Measurements from ENCODE around the gene SYT7. TPM values are rescaled to one million over a fixed set of nuclear protein-coding genes. Genes with fewer than 3 reads are reported as not detected.

Gene SYT7
- total and polyA plus RNA-seq, 2 of the 8 experiments (the other 6 are each of a cell fraction or from before 2014, with no cell fraction given), result 9.6 to 10.5 TPM

DNA sequence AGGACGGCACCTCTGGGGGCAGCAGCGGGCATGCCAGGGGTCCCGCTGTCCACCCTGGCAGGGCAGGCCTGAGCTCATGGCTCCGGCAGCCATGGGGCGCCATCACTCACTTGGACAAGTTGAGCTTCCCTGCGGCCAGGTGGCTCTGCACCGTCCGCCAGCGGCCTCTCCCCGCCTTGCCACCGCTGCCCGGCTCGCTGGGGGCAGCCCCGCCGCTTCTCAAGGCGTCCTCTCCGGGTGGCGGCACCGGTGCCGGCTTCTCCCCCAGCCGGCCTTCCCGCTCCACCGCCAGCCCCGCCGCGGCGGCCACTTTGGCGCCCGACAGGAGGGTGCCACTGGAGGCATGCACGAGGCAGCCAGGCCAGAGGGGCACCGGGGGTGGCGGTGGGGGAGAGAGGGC is 35.0 kb downstream of the SYT7 start:
- WGBS, 2 experiments (ENCODE audit: extremely low coverage in 1 of 2, insufficient coverage in 1 of 2, insufficient read length in 1 of 2, insufficient replicate concordance in 2 of 2, low coverage in 1 of 2, low lambda C conversion rate in 2 of 2, missing lambda C conversion rate in 1 of 2), result 88% methylated on average over 6 of the region's 32 CpGs; no CpG with 5 or more reads in 1 of the 2 experiments
- Histone ChIP-seq H3K23me2 (ENCODE audit: low read depth, low read length) (no peaks in the 10 kb centered on the region), H3K14ac (ENCODE audit: insufficient read length) (no peak overlapping the region)

More for the DNA sequence above, 35.0 kb downstream of the SYT7 start:
- H4K8ac ChIP-seq (ENCODE audit: extremely low read depth, insufficient read depth, low read length), result no peak overlapping the region; the same call in 1 of the 2 replicates
- H2BK5ac ChIP-seq (ENCODE audit: low read depth, low read length), result no peak overlapping the region
- no peak overlapping the region for H2AK5ac ChIP-seq (ENCODE audit: low read depth, low read length)
- no peak overlapping the region for H3K56ac ChIP-seq (replicated peaks; ENCODE audit: insufficient read length, low read depth, low read length)
- no peak overlapping the region for H2BK12ac ChIP-seq (ENCODE audit: low read depth, low read length)
- peaks cover 0 to 24% (median 11%) of the 10 kb centered on the region in 4 experiments; a peak in 6 of 7 replicates for H3K4me1 ChIP-seq (replicated peaks in 1 of 4; ENCODE audit: control insufficient read depth in 3 of 4, insufficient read depth in 4 of 4, low read length in 3 of 4)
- FAIRE-seq (no peak), DNase-seq (ENCODE audit: low read depth in 1 of 2, low spot score in 2 of 2) (no peak)
- H4K5ac ChIP-seq (ENCODE audit: insufficient read length, low read depth, low read length), result no peak overlapping the region
- ChIA-PET CTCF (ENCODE audit: partially characterized antibody) (interaction anchor here (0.7 to 23.7 kb wide), 32 partner anchors 9 to 137 kb away, joined by 3 to 330 read pairs (median 8); partner anchors contain the start of gene SYT7), POLR2A (ENCODE audit: partially characterized antibody) (interaction anchor here (0.6 to 0.8 kb wide), 2 partner anchors 112 to 184 kb away, joined by 3 read pairs; partner anchors contain the start of gene TMEM138)
- no peak overlapping the region for H2BK15ac ChIP-seq (ENCODE audit: low read length)
- H3K79me1 ChIP-seq (ENCODE audit: low read depth, low read length), result no peaks in the 10 kb centered on the region
- no peak overlapping the region for H3K4ac ChIP-seq (replicated peaks; ENCODE audit: insufficient read length, low read depth, low read length)
- no peak overlapping the region for H3K9ac ChIP-seq (replicated peaks in 1 of 4; ENCODE audit: extremely low read depth in 1 of 4, low read depth in 3 of 4, low read length in 3 of 4)
- H3K23ac ChIP-seq (ENCODE audit: insufficient read length), result no peak overlapping the region
- H3K27me3 ChIP-seq (replicated peaks in 1 of 4; ENCODE audit: control insufficient read depth in 3 of 4, extremely low read depth in 1 of 4, insufficient read depth in 3 of 4, low read length in 3 of 4), result no peaks in the 10 kb centered on the region
- H2AFZ ChIP-seq (ENCODE audit: low read length), result no peak overlapping the region
- H3K18ac ChIP-seq (ENCODE audit: extremely low read depth, low read length), result no peak overlapping the region
- no peaks in the 10 kb centered on the region for H3K79me2 ChIP-seq (ENCODE audit: control insufficient read depth in 1 of 2, insufficient read depth in 2 of 2, low read length in 2 of 2)
- peaks cover 0 to 2% of the 10 kb centered on the region in 2 experiments for H4K20me1 ChIP-seq (replicated peaks in 1 of 2; ENCODE audit: control insufficient read depth in 1 of 2, insufficient read depth in 2 of 2, low read length in 2 of 2)
- H2BK20ac ChIP-seq (ENCODE audit: low read length), result no peak overlapping the region
- TF ChIP-seq CTCF (IDR thresholded peaks at IDR 0.05; ENCODE audit: control extremely low read depth in 1 of 3, insufficient read depth in 1 of 3, low read depth in 1 of 3, low read length in 3 of 3), result no peak
- no peaks in the 10 kb centered on the region; a peak in 1 of 4 replicates for H3K9me3 ChIP-seq (ENCODE audit: insufficient read depth in 2 of 2, low read depth in 1 of 2, low read length in 1 of 2)
- H3K27ac ChIP-seq (ENCODE audit: low read depth, low read length), result no peak overlapping the region
- H3K4me2 ChIP-seq (ENCODE audit: insufficient read depth in 1 of 2, low read depth in 2 of 2, low read length in 2 of 2), result no peak overlapping the region
- H3K4me3 ChIP-seq (ENCODE audit: extremely low read depth in 1 of 4, insufficient read depth in 2 of 4, low read depth in 3 of 4, low read length in 4 of 4), result no peak overlapping the region
- H2BK120ac ChIP-seq (replicated peaks; ENCODE audit: low read depth, low read length), result no peak overlapping the region
- no peaks in the 10 kb centered on the region for H3K36me3 ChIP-seq (ENCODE audit: control insufficient read depth in 2 of 4, insufficient read depth in 4 of 4, low read length in 3 of 4)
- H4K91ac ChIP-seq (replicated peaks; ENCODE audit: insufficient read length, low read length), result no peak overlapping the region

Measured in H1 (cell line).